ENCODE data around the gene NOS1.

DNA sequence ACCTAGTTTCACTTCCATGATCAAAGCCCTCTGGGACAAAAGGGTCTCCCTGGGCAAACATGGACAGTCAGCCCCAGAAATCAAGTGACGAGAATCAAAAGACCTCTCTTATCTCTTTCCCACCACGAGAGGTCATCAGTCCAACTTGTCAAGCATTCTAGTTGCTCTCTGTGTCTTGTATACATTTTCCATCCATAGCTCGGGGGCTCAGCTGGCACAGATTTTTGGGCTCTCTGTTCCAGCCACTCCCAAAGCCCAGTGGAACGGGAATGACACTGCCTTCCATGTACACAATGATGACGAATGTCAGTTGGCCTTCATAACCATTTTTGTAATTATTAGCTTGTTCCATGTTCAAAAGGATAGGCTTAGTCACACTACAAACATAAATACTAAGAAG, 29.7 kb downstream of the NOS1 start:
- TF ChIP-seq, protein P1, sequence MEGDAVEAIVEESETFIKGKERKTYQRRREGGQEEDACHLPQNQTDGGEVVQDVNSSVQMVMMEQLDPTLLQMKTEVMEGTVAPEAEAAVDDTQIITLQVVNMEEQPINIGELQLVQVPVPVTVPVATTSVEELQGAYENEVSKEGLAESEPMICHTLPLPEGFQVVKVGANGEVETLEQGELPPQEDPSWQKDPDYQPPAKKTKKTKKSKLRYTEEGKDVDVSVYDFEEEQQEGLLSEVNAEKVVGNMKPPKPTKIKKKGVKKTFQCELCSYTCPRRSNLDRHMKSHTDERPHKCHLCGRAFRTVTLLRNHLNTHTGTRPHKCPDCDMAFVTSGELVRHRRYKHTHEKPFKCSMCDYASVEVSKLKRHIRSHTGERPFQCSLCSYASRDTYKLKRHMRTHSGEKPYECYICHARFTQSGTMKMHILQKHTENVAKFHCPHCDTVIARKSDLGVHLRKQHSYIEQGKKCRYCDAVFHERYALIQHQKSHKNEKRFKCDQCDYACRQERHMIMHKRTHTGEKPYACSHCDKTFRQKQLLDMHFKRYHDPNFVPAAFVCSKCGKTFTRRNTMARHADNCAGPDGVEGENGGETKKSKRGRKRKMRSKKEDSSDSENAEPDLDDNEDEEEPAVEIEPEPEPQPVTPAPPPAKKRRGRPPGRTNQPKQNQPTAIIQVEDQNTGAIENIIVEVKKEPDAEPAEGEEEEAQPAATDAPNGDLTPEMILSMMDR (IDR thresholded peaks at IDR 0.05) = no peak
- TF ChIP-seq POLR2AphosphoS5 (IDR thresholded peaks at IDR 0.05) = no peak
- TF ChIP-seq POLR2A (IDR thresholded peaks at IDR 0.05) = no peak

Measured in breast epithelium (tissue), 3 donors.